MM.1S (cell line): ENCODE data around the gene ZNF768.
A peak's percentile ranks its signal among the peaks of the same experiment; 100 is the strongest.

ENCODE experiments used
- DNase-seq: peaks from one replicate; pipeline ENCODE4 v3.0.0-alpha.2; 2015
- H2AFZ ChIP-seq: fragments of 300-600 bp; sonication (generic); 2 replicates; pipeline ENCODE4 v1.6.0; 2016; ENCODE audit warnings: antibody characterized with exemption, low read length
- H3F3A ChIP-seq: fragments of 300-600 bp; sonication (generic); 2 replicates; pipeline ENCODE4 v1.6.1; 2016; ENCODE audit warnings: mild to moderate bottlenecking, antibody characterized with exemption, low read length, moderate library complexity, mixed read lengths; ENCODE audit not compliant: insufficient read depth
- H3K27ac ChIP-seq: fragments of 300-600 bp; sonication (generic); 2 replicates; pipeline ENCODE4 v1.5.1; 2016; ENCODE audit warnings: mild to moderate bottlenecking, low read length
- H3K27me3 ChIP-seq: fragments of 300-600 bp; sonication (generic); replicated peaks from 2 replicates; pipeline ENCODE4 v1.6.0; 2016; ENCODE audit warnings: low read length; ENCODE audit not compliant: insufficient read depth
- H3K36me3 ChIP-seq: fragments of 300-600 bp; sonication (generic); replicated peaks from 2 replicates; pipeline ENCODE4 v1.6.1; 2016; ENCODE audit warnings: mild to moderate bottlenecking, low read length, mixed read lengths; ENCODE audit not compliant: insufficient read depth
- H3K4me1 ChIP-seq: fragments of 300-600 bp; sonication (generic); 2 replicates; pipeline ENCODE4 v1.6.1; 2016; ENCODE audit warnings: low read length, mixed read lengths
- H3K4me2 ChIP-seq: fragments of 300-600 bp; sonication (generic); 2 replicates; pipeline ENCODE4 v1.6.0; 2016; ENCODE audit warnings: low read depth, low read length
- H3K4me3 ChIP-seq: fragments of 300-600 bp; sonication (generic); 2 replicates; pipeline ENCODE4 v1.5.1; 2016; ENCODE audit warnings: low read length, mixed read lengths
- H3K79me2 ChIP-seq: fragments of 300-600 bp; sonication (generic); 2 replicates; pipeline ENCODE4 v1.6.1; 2016; ENCODE audit warnings: mixed run types, low read length, mixed read lengths
- H3K9ac ChIP-seq: fragments of 300-600 bp; sonication (generic); 2 replicates; pipeline ENCODE4 v1.6.1; 2016; ENCODE audit warnings: low read length, mixed read lengths
- H3K9me2 ChIP-seq: fragments of 300-600 bp; sonication (generic); replicated peaks from 2 replicates; pipeline ENCODE4 v1.6.1; 2016; ENCODE audit warnings: mild to moderate bottlenecking, low read length, mixed read lengths; ENCODE audit not compliant: insufficient read depth
- H3K9me3 ChIP-seq: fragments of 300-600 bp; sonication (generic); replicated peaks from 2 replicates; pipeline ENCODE4 v1.6.1; 2016; ENCODE audit warnings: mild to moderate bottlenecking, low read length, mixed read lengths; ENCODE audit not compliant: insufficient read depth
- H4K20me1 ChIP-seq: fragments of 300-600 bp; sonication (generic); 2 replicates; pipeline ENCODE4 v1.6.1; 2016; ENCODE audit warnings: mild to moderate bottlenecking, low read length, moderate library complexity, mixed read lengths; ENCODE audit not compliant: insufficient read depth
- CTCF ChIP-seq: fragments of 300-600 bp; sonication (generic); IDR thresholded peaks from 2 replicates; pipeline ENCODE4 v1.5.1; 2016; ENCODE audit warnings: antibody characterized with exemption, low read length, mixed read lengths
- EZH2 ChIP-seq: fragments of 300-600 bp; sonication (generic); optimal IDR thresholded peaks from 2 replicates; pipeline ENCODE3; 2017; ENCODE audit warnings: low read depth, mild to moderate bottlenecking, antibody characterized with exemption, low read length, mixed read lengths
- EZH2phosphoT487 ChIP-seq: fragments of 300-600 bp; sonication (generic); IDR thresholded peaks from 2 replicates; pipeline ENCODE4 v1.6.1; 2018; ENCODE audit warnings: antibody characterized with exemption, low read length

The ZNF768 gene

GRCh38 chr16:30534368-30535105 lies 8.2 kb upstream of the ZNF768 start, which contains the start of gene ZNF747:
Gene ZNF747 (minus strand): TSS chr16:30534858. CDS start chr16:30534679, 179 bp downstream.
- TF ChIP-seq EZH2, result no peak
- 0 out of 2 replicates have a peak, but pooled peaks have one; percentile 12 for TF ChIP-seq CTCF
- no peaks in the 10 kb centered on the region for H3K9me2 ChIP-seq
- H2AFZ ChIP-seq, result peak within 1 kb of the TSS; percentile 89
- H3K9ac ChIP-seq, result peak within 1 kb of the TSS; percentile 98
- H3K4me3 ChIP-seq, result peak within 1 kb of the TSS; percentile 67
- peaks cover 6% of the 10 kb centered on the region; the same call in 1 of the 2 replicates for H3K4me1 ChIP-seq
- H3K27ac ChIP-seq, result peak within 1 kb of the TSS; percentile 76
- H3F3A ChIP-seq, result no peaks in the 10 kb centered on the region
- H3K36me3 ChIP-seq, result no peaks in the 10 kb centered on the region
- H3K4me2 ChIP-seq, result peak within 1 kb of the TSS; percentile 88
- no peaks in the 10 kb centered on the region for H3K9me3 ChIP-seq
- DNase-seq, result peak; percentile 92
- H3K79me2 ChIP-seq, result peaks cover 33% of the 10 kb centered on the region
- H3K27me3 ChIP-seq, result no peaks in the 10 kb centered on the region
- no peaks in the 10 kb centered on the region for H4K20me1 ChIP-seq

- H3K27me3 ChIP-seq, result no peaks in the 10 kb centered on the region
- no peaks in the 10 kb centered on the region for H4K20me1 ChIP-seq
- peak overlapping the region; percentile 67 for H3K4me3 ChIP-seq
- no peaks in the 10 kb centered on the region for H3K9me3 ChIP-seq
- H3K79me2 ChIP-seq, result peaks cover 33% of the 10 kb centered on the region
- peak; percentile 19 for DNase-seq
- no peaks in the 10 kb centered on the region for H3K9me2 ChIP-seq
- peak overlapping the region; percentile 98 for H3K9ac ChIP-seq
- H3K36me3 ChIP-seq, result no peaks in the 10 kb centered on the region
- no peaks in the 10 kb centered on the region for H3F3A ChIP-seq
- peak overlapping the region; percentile 89 for H2AFZ ChIP-seq
- H3K4me2 ChIP-seq, result peak overlapping the region; percentile 88
- TF ChIP-seq CTCF (no peak), EZH2 (no peak), EZH2phosphoT487 (no peak)
- peaks cover 10% of the 10 kb centered on the region for H3K4me1 ChIP-seq
- H3K27ac ChIP-seq, result peak overlapping the region; percentile 76
Observed at GRCh38 chr16:30533748-30534367, 7.5 kb upstream of the ZNF768 start.

GRCh38 chr16:30533146-30533522 lies 6.8 kb upstream of the ZNF768 start:
- no peak for DNase-seq
- no peaks in the 10 kb centered on the region for H4K20me1 ChIP-seq
- no peak for TF ChIP-seq CTCF
- no peak for TF ChIP-seq EZH2
- no peak for TF ChIP-seq EZH2phosphoT487
- no peak overlapping the region for H3K27ac ChIP-seq
- H3K9me2 ChIP-seq, result no peaks in the 10 kb centered on the region
- no peak overlapping the region for H3K9ac ChIP-seq
- H2AFZ ChIP-seq, result no peak overlapping the region
- H3K4me2 ChIP-seq, result peak overlapping the region; percentile 88; the same call in 1 of the 2 replicates
- no peak overlapping the region for H3K4me3 ChIP-seq
- no peaks in the 10 kb centered on the region for H3K27me3 ChIP-seq
- H3K4me1 ChIP-seq, result peaks cover 15% of the 10 kb centered on the region
- no peaks in the 10 kb centered on the region for H3K36me3 ChIP-seq
- H3K9me3 ChIP-seq, result no peaks in the 10 kb centered on the region
- H3F3A ChIP-seq, result peaks cover 4% of the 10 kb centered on the region
- peaks cover 33% of the 10 kb centered on the region for H3K79me2 ChIP-seq
